DMS79 treated with DMSO at 0.1 percent for 48 hours (cell line): Measurements from ENCODE around the gene RAI14.
"Not testable (repeated sequence)": the region's sequence is repeated elsewhere in the genome, so short reads cannot be mapped to it uniquely, and the experiment has no call there.

ENCODE experiments used
- DNase-seq: peaks from one replicate; lab custom pipeline; 2025; lab: John Stamatoyannopoulos, UW

Gene RAI14

DNA sequence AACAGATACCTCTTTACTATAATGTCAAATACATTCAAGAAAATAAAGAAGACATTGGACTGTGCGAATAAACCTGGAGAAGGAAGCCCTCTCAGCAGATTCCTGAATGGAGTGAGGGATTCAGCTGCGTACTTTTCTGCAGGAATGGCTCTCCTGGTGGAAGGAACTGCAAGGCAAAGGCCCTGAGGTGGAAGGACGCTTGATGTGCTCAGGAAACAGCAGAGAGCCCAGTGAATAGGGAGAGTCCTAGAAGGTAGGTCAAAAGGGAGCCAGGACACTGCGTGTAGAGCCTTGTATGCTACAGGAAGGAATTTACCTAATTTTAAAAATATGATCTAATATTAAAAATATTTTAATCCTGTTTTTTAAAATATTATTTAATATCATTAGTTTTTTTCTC is 114.4 kb downstream of the RAI14 start:
- no peak for DNase-seq

DNA sequence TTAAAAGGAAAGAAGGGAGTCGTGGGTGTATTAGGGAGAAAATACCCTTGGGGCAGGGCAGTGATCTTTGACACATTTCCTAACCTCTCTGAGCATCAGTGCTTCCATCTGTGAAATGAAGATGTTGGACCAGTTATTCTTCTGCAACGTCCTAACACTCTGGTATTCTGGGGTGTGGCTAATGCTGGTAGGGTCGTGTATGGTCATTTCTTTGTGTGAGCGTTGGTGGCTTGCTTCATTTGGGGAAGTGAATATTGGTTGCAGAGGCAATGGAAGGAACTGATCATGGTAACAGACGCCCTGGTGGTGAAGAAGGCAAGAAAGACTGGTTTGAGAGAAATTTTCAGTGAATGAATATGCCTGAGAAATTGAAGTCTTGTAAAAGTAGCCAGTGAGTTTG is 114.9 kb downstream of the RAI14 start:
- DNase-seq, result no peak

DNA sequence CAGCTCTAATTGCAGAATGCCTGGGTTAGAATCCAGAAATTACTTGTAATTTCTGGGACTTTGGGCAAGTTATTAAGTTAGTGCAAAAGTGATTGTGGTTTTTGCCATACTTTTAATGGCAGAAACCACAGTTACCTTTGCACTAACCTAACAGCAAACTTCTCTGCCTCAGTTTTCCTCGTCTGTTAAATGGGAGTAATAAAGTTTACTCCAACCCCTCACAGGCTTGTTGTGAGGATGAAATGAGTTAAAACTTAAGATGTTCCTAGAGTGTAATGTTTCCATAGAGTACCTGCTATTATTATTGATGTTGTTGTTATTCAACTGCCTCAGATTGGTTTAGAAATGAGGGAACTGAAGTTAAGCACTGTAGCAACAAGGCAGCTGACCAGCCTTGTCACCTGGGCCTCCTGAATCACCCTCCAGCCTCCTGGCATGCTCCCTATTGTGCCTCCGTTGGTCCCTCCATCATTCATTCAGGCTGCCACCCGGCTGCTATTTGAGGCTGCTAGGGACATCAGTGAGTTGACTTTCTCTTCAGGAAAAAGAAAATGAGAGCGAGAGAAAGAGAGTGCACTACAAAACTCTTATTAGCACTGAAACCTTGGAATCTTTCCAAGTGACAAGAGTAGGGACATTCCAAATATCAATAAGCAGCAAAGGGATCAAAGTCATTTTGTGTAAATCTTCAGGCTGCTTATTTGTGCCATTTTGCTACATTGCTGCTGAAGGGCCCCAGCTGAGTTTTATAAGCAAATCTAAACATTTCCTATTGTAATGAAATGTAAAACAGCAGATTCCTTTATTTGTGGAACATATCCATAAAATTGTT is 116.4 kb downstream of the RAI14 start:
- DNase-seq, result no peak

DNA sequence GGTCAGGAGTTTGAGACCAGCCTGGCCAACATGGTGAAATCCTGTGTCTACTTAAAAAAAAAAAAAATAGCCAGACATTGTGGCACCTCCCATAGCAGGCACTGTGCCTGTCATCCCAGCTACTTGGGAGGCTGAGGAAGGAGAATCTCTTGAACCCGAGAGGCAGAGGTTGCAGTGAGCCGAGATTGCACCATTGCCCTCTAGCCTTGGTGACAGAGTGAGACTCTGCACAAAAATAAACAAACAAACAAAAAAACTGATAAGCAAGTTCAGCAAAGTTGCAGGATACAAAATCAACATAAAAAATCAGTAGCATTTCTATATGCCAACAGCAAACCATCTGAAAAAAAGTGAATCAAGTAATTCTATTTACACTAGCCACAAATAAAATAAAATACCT is 118.0 kb downstream of the RAI14 start:
- DNase-seq, result no peak

DNA sequence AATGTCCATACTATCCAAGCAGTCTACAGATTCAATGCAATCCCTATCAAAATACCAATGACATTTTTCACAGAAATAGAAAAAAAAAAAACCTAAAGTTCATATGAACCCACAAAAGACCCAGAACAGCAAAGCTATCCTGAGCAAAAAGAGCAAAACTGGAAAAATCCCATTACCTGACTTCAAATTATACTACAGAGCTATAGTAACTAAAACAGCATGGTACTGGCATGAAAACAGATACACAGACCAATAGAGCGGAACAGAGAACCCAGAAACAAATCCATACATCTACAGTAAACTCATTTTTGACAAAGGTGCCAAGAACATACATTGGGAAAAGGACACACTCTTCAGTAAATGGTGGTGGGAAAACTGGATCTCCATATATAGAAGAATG is 118.5 kb downstream of the RAI14 start:
- DNase-seq, result not testable (repeated sequence)

DNA sequence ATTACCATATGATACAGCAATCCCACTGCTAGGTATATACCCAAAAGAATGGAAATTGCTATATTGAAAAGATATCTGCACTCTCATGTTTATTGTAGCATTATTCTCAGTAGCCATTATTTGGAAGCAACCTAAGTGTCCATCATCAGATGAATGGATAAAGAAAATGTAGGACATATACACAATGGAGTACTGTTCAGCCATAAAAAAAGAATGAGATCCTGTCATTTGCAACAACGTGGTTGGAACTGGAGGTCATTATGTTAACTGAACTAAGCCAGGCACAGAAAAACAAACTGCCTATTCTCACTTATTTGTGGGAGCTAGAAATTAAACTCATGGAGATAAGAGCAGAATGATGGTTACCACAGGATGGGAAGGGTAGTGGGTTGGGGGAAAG is 119.8 kb downstream of the RAI14 start:
- no peak for DNase-seq

DNA sequence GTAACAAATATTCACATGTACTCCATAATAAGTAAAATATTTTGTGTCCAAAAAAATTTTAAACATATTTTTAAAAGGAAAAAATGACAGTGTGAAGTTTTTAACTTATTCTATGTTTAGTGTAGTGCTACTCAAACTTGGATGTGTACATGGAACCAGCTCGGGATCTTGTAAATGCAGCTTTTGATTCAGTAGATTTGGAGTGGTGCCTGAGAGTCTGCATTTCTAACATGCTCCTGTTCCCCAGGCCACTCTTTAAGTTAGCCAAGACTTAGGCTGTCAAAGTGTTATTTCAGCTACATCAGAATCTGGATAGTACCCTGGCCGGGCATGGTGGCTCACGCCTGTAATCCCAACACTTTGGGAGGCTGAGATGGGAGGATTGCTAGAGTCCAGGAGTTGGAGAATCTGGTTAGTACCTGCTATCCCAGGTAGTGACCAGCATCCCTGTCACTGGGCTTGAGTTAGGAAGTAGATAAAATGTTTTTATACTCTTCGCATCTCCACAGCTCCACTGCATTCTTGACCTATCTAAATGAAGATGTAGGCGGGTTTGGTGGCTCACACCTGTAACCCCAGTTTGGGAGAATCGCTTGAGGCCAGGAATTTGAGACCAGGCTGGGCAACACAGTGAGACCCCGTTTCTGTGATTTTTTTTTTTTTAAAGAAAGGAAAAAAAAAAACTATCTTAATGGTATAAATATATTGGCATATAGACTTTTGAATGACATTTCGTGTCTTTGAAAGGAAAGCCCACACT is 122.1 kb downstream of the RAI14 start:
- no peak for DNase-seq

DNA sequence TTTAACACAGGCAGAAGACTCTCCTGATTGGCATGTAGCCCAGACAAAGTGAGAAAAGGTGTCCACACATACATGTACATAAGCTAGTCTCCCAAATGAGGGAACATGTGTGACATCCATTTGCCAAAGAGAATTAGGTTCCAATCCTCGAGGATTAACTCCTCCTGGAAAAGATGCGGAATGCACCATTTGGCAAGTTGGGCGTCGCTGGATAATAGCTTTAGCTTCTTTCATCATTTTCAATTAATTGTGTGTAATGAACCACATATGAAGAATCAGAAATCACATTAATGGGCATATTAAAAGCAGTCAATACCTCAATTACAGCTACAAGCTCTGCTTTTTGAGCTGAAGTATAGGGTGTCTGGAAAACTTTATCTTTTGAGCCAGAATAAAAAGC is 127.8 kb downstream of the RAI14 start:
- DNase-seq, result not testable (repeated sequence)

DNA sequence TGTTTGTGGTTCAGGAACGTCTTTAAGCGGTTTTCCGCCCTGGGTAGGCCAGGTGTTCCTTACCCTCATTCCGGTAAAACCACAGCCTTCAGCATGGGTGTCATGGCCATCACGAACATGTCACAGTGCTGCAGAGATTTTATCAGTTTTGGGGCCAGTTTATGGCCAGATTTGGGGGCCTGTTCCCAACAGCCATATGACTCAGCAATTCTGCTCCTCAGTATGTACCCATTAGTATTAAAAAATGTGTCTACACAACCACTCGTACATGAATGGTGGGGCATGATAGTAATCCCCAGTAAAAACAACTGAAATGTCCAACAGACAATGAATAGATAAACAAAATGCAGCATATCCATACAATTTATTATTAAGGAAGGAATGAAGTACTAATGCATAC is 130.9 kb downstream of the RAI14 start:
- DNase-seq, result no peak

DNA sequence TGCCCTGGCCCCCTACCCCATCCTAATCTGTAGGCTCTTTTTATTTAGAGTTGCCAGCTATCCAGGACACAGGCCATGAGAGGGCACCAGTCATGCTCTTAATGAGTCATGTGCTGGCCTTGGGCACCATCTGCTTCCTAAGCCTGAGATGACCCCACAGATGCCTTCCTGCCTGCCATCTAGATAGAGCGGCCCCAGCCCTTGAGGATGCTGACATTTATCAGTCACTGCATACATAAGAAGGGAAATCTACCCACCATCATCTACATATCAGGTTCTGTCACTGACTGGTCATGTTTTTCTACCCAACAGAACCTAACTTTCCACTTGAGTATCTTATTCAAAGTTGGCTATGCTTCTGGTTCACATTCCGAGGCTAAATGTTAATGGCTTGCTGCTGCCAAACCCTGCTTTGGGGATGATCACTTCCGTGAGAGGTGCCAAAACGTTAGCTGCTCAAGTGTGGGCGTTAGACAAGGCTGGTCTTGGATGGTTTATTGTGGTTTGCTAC is 132.9 kb downstream of the RAI14 start:
- no peak for DNase-seq

DNA sequence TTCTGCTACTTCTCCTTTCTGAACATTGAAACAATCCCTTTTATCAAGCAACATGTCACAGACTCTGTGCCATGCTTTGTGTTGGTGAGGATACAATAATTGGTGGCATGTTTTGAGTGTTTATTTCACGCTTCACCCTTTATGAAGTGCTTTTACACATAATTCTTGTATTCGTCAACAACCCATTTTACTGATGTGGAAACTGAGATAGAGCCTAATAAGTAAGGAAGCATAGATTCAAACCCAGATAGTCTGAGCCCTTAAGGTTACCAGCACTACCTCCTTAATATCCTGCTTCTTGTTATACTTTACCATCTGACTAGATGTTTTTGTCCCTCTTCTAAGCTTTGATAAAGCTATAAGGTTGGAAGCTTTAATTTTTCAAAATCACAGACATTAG is 133.5 kb downstream of the RAI14 start:
- DNase-seq, result no peak

DNA sequence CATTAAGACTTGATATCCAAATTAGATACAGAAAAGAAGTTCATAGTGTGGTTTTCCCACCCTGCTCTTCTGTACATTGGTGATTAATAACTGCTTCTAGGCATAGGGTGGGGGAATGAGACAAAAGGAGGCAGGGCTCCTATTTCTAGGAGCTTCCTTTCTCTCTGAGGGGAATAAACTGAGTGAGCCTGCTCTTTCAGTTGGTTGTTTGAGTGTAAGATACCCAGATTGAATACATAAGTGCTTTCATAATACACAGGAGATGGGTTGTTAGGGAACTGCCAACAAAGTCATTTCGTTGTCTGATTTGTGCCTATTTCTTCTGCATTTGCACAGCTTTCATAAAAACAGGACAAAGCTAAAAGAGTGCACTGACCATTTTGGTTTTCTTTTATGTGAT is 133.9 kb downstream of the RAI14 start:
- DNase-seq, result no peak

DNA sequence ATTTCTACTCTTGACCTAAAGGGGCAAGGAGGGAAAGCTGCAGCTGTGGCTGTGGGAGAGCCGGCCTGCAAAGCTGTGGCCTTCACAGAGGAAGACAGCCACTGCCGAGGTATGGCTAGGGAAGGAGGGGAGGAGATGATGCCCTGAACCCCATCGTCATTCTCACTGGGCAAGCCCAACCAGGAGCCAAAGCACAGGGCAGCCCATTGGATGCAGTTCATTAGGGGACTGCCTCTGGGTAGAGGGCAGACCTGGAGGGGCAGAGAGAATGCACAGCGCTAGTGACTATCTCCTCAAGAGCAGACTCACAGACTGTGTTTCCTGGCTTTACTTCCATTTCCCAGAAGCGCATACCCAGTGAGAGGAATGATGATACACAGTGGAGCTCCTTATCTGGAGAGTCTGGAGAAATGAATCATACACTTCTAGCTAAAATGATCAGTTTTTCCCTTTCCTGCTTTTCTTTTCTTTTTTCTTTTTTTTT is 135.7 kb downstream of the RAI14 start:
- no peak for DNase-seq

DNA sequence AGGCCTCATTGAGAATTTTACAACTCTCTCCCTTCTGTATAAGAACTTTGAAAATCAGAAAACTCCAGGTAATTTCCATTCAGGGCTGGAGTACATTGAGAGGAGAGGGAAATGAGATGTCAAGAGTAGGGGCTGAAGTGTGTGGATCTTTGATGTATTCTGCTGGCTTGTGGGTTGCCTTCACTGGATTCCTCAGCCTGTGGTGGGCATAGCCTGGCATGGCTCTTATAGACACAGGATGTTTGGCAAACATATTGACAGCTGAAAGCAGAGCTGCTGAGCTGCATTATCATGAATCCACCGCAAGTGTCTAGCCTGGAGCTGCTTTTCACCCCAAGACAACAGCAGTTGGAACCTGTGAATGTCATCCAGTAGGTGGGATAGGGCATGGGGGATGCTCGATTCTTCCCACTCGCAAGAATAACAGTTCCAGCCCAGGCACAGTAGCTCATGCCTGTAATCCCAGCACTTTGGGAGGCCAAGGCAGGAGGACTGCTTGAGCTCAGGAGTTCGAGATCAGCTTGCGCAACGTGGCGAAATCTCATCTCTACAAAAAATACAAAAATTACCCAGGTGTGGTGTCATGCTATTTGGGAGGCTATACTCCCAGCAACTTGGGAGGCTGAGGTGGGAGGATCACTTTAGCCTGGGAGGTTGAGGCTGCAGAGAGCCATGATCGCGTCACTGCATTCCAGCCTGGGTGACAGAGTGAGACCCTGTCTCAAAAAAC is 146.9 kb downstream of the RAI14 start:
- DNase-seq, result no peak

DNA sequence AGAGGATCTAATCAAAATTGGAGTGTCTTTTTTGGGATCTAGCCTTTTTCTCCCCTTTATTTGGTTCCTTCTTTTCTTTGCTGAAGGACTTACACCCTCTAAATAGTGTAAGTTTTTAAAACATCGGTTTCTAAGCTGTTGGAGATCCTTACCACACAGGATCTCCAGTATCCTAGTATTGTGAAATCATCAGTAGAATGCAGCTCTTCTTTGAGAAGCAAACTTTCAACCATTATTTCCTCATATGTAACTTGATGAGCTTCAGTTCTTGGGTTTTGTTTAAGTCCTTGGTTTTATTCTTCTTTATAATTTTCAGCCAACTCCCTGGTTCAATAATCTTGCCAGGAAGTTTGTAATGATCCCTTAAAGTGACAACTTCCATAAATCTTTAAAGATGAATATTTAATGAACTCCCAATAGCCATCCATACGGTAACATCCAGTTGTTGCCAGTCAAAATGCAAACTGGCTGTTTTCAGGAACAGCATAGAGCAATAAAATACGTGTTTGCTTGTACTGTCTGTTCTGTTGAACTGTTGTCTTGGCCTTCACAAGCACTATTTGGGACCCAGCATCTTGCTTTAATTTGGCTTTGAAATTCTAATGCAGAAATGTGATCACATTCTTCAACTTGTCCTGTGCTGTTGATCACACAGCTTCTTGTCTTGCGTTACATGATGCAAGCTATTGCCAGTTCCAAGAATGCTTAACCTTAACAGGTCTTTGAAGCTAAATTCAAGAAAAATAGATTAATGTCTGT is 148.0 kb downstream of the RAI14 start:
- DNase-seq, result no peak

DNA sequence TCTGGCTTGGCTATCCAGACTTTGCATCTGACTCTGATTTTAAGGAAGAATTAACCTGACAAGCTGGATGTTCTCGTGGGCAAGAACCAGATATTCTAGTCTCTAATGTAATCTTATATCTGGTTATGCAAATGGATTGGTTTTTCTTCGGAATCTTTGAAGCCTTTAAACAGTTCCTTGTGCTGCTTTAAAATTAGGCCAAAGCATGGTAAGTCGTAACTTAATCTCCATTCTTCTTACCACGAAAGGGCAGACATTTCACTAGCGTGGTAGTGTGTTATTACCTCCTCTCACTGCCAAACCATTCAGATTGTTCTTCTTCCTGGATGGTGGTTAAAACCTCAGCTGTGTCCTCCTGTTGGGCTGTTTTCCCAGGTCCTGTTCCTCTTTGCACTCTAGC is 148.8 kb downstream of the RAI14 start:
- no peak for DNase-seq

DNA sequence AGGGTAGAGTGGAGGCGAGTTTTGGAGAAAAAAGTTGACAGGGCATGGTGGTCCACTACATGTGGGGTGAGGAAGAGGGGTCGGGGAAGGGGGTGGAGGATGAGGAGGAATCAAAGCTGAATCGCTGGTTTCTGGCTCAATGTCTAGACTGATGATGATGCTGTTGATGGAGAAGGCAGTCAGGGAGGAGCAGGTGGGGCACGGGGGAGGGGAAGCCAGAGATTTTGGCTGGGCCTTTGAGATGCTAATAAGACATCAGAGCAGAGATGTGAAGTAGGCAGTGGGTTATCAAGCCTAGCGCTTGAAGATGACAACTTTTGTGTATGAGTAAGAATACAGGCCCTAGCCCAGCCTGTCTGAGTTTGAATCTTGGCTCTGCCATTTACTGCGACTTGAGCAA is 150.4 kb downstream of the RAI14 start:
- DNase-seq, result no peak

DNA sequence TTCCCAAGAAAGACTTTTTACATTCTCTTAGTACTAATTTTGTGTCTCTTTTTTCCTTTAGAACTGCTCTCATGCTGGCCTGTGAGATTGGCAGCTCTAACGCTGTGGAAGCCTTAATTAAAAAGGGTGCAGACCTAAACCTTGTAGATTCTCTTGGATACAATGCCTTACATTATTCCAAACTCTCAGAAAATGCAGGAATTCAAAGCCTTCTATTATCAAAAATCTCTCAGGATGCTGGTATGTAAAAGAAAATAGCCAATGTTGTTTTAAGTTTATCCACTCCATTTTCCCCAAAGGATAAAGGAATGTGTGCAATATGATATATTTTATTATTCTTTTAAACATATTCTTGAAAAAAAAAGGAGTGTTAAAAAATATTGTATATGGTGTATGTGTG is 155.6 kb downstream of the RAI14 start:
- no peak for DNase-seq

DNA sequence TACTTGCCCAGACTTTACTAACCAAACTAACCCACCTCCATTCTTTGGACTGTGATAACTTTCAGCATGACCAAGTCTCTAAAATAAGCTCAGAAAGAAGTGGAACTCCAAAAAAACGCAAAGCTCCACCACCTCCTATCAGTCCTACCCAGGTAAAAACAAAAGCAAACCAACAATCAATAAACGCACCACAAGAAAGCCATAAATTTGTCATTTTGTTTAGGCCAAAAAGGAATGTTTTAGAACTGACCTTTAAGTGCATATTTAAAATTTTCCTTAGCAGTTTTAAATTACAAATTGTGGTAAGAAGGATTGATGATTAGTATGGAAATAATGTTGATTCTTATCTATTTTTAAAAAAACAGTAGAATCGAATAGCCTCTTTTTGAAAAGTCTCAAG is 157.4 kb downstream of the RAI14 start:
- DNase-seq, result no peak

DNA sequence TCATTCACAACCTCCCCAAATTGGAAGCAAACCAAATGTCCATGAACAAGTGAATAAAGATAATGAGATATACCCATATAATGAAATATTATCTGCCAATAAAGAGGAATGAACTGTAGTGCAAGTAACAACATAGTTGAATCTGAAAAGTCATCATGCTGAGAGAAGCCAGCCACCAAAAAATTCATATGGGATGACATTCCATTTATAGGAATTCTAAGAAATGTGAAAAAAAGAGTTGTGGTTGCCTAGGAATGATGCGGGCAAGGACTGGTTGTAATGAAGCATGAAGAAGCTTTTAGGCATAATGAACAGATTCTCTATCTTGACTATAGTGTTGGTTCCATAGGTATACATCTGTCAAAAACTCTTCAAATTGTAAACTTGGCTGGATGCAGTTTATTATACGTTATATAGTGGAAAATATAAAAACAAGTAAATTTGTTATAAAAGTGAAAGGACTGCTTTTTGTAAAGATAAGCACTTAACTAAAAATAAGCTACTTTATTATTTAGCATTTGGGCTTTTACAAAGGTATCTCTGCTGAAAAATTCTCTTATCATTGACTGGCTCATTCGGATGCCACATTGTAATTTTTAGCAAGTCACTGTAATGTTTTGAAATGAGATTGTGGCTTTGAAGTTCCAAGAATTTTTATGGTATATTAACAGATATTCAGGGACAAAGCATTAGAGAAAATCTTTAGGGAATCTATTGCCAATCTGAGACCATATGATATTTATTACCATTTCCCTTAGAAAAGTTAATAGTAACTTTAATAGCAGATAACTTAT is 161.6 kb downstream of the RAI14 start:
- DNase-seq, result no peak

DNA sequence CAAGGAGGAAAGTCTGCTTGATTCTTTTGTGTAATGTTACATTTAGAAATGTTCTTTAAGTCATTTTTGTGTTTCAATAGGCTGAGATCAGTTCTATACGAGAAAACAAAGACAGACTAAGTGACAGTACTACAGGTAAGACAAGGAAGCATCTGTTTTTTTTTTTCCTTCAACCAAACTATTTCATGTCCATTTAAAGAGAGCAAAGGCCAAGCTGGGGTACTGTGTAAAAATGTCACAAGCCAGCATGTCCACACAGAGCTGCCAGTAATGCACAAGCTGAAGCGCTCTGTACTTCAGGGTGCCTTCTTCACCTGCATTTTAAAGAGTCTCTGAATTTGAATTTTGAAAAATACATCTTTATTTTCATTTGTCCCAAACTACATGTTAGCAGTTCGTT is 162.6 kb downstream of the RAI14 start:
- DNase-seq, result no peak
